Measurements from ENCODE around the gene MAPK8IP3.

Gene MAPK8IP3

GRCh38 chr16:1689853-1690252 lies 16.1 kb upstream of the MAPK8IP3 start:
- H3K4me3 ChIP-seq (ENCODE audit: low read depth, low read length) = no peak overlapping the region
- DNase-seq (ENCODE audit: low read depth) = no peak
- TF ChIP-seq CTCF (conservative IDR thresholded peaks at IDR 0.05; ENCODE audit: low read depth, low read length) = no peak

DNA sequence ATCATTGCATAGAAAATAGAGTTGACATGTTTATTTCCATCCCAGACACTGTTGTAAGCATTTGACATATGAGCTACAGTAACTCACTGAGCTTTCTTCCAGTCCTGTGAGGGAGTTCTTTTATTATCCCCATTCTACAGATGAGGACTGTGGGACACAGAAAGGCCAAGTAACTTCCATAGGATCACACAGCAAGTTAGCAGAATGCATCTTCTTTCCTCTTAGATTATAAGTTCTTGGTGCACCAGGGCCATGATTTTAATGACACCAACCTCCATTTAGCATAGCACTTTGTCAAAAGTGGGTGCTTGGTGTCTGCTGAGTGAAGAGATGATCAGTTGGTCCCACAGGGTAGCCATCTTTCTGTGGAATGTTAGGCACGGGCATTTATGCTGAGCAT lies 15.2 kb upstream of the MAPK8IP3 start:
- TF ChIP-seq CTCF (conservative IDR thresholded peaks at IDR 0.05; ENCODE audit: low read depth, low read length) = no peak
- H3K4me3 ChIP-seq (ENCODE audit: low read depth, low read length) = no peak overlapping the region
- no peak for DNase-seq (ENCODE audit: low read depth)

DNA sequence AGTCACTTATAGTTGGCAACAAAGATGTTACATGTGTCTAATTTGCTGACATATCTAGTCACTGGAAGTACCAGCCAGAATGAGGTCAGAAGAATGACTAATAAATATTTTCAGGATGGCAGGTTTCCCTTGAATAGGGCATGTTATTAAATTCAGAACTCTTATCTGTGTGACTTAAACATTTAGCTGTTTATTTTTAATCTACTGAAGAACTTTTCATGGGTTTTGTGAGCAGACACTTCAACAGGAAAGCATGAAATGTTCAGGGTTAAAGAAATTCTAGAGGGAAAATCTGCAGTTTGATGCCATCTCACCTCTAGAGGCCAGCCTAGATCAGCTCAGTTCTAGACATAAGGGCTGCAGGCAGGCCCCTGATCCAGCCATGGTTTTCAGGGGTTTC lies 14.7 kb upstream of the MAPK8IP3 start:
- DNase-seq (ENCODE audit: low read depth) = peak; percentile 58
- no peak overlapping the region for H3K4me3 ChIP-seq (ENCODE audit: low read depth, low read length)
- peak; percentile 61 for TF ChIP-seq CTCF (conservative IDR thresholded peaks at IDR 0.05; ENCODE audit: low read depth, low read length)

- no peak for TF ChIP-seq CTCF (conservative IDR thresholded peaks at IDR 0.05; ENCODE audit: low read depth, low read length)
Measured at GRCh38 chr16:1691956-1692355, 14.0 kb upstream of the MAPK8IP3 start.

GRCh38 chr16:1696863-1697262 lies 9.1 kb upstream of the MAPK8IP3 start:
- TF ChIP-seq CTCF (conservative IDR thresholded peaks at IDR 0.05; ENCODE audit: low read depth, low read length) = no peak
- DNase-seq (ENCODE audit: low read depth) = no peak
- H3K4me3 ChIP-seq (ENCODE audit: low read depth, low read length) = no peak overlapping the region

More at GRCh38 chr16:1691956-1692355, 14.0 kb upstream of the MAPK8IP3 start:
- H3K4me3 ChIP-seq (ENCODE audit: low read depth, low read length) = no peak overlapping the region
- peak; percentile 83 for DNase-seq (ENCODE audit: low read depth)

DNA sequence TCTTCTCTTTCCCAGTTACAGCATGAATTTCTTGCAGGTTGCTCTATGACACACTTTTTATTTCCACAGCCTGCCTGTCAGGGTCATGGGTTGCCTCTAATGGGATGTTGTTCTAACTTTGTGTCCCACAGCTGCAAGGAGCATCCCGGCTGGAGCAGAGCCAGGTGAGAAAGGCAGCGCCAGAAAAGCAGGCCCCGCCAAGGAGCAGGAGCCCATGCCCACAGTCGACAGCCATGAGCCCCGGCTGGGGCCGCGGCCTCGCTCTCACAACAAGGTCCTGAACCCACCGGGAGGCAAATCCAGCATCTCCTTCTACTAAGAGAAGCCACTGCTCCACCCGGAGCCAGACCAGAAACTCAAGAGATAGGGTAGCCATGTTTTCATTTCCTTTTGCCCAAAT lies 7.3 kb upstream of the MAPK8IP3 start:
- no peak for TF ChIP-seq CTCF (conservative IDR thresholded peaks at IDR 0.05; ENCODE audit: low read depth, low read length)
- no peak overlapping the region for H3K4me3 ChIP-seq (ENCODE audit: low read depth, low read length)
- no peak for DNase-seq (ENCODE audit: low read depth)

GRCh38 chr16:1700246-1700645 lies 5.7 kb upstream of the MAPK8IP3 start:
- TF ChIP-seq CTCF (conservative IDR thresholded peaks at IDR 0.05; ENCODE audit: low read depth, low read length) = no peak
- no peak for DNase-seq (ENCODE audit: low read depth)
- no peak overlapping the region for H3K4me3 ChIP-seq (ENCODE audit: low read depth, low read length)

All from choroid plexus epithelial cell (primary cell).